Stimulated activated CD4-positive, alpha-beta T cell treated with anti-CD3 and anti-CD28 coated beads, Interleukin-1b, Interleukin-23, amount 100 ng/mL, for 4 hours (primary cell): ENCODE results near the gene SMCHD1.
"Not testable (repeated sequence)": the region's sequence is repeated elsewhere in the genome, so short reads cannot be mapped to it uniquely, and the experiment has no call there.

Experiments
- DNase-seq, 2 donors: peaks; one replicate each; pipeline ENCODE4 v3.0.0-alpha.2; 2020; ENCODE audit warnings: low read depth in 2 of 2

SMCHD1 gene

GRCh38 chr18:2852460-2852859, 196.9 kb downstream of the SMCHD1 start:
- not testable (repeated sequence) for DNase-seq

- no peak for DNase-seq
Observed at GRCh38 chr18:2853173-2853925, 197.8 kb downstream of the SMCHD1 start.

GRCh38 chr18:2853926-2854664, 198.6 kb downstream of the SMCHD1 start:
- no peak for DNase-seq
